Activated naive CD4-positive, alpha-beta T cell treated with anti-CD3 and anti-CD28 coated beads, Interleukin-2, amount 50 U/mL, for 72 hours (primary cell): Measurements from ENCODE around the gene APOBEC3C. TPM values are rescaled to one million over a fixed set of nuclear protein-coding genes. Genes with fewer than 3 reads are reported as not detected.

Experiments
- ATAC-seq, 2 donors: fragments of 150-1000 bp; cut with Tn5 transposase; 2 replicates each; pipeline ENCODE4 v1.10.0; 2021; ENCODE audit warnings: mild to moderate bottlenecking in 2 of 2, moderate library complexity in 2 of 2
- DNase-seq, 2 donors: peaks; one replicate each; pipeline ENCODE4 v3.0.0; 2021 to 2022; ENCODE audit warnings: low spot score in 2 of 2
- H3K27ac Mint-ChIP-seq, 2 donors: one replicate each; pipeline ENCODE4 v1.8.0; 2022; ENCODE audit warnings: mild to moderate bottlenecking in 2 of 2, mixed read lengths in 2 of 2
- H3K36me3 Mint-ChIP-seq, 2 donors: one replicate each; pipeline ENCODE4 v1.8.0; 2022; ENCODE audit warnings: mixed read lengths in 2 of 2
- H3K9me3 Mint-ChIP-seq, 2 donors: one replicate each; pipeline ENCODE4 v1.8.0; 2022; ENCODE audit warnings: mixed read lengths in 2 of 2
- total RNA-seq, 2 donors: library from RNA; stranded (reverse); gene quantifications; one replicate each; pipeline ENCODE4 v1.2.3, GENCODE V29; 2022

Gene APOBEC3C
- total RNA-seq, 2 donors from 2014 or later = 71.0 to 114 TPM

- Mint-ChIP-seq H3K27ac (no peak overlapping the region), H3K9me3 (no peaks in the 10 kb centered on the region), H3K36me3 (no peaks in the 10 kb centered on the region)
- ATAC-seq = no peak
- no peak for DNase-seq
Observed at GRCh38 chr22:39068033-39068785, 54.2 kb downstream of the APOBEC3C start.

Other genes with a start within 250 kb of the APOBEC3C start
- 1 to 10 TPM; 5.2 to 7.8 TPM for gene DNAL4, start 220.1 kb upstream of the APOBEC3C start, total RNA-seq
- gene NPTXR, start 170.2 kb upstream of the APOBEC3C start, total RNA-seq = 1 to 10 TPM in 1 of 2 donors, under 1 TPM in 1; 0.75 to 1.1 TPM
- 10 to 100 TPM; 46.9 to 92.6 TPM for gene CBX6, start 142.0 kb upstream of the APOBEC3C start, total RNA-seq
- gene APOBEC3A, start 56.6 kb upstream of the APOBEC3C start, total RNA-seq = not detected
- gene APOBEC3B, start 31.9 kb upstream of the APOBEC3C start, total RNA-seq = 1 to 10 TPM; 6.4 to 9.6 TPM
- gene APOBEC3D, start 6.9 kb downstream of the APOBEC3C start, total RNA-seq = 10 to 100 TPM; 16.0 to 27.2 TPM
- gene APOBEC3F, start 26.6 kb downstream of the APOBEC3C start, total RNA-seq = 10 to 100 TPM; 15.8 to 25.8 TPM
- gene APOBEC3G, start 63.0 kb downstream of the APOBEC3C start, total RNA-seq = 10 to 100 TPM; 29.1 to 48.3 TPM
- 10 to 100 TPM; 10.5 to 34.3 TPM for gene APOBEC3H, start 83.0 kb downstream of the APOBEC3C start, total RNA-seq
- 10 to 100 TPM; 25.0 to 43.8 TPM for gene CBX7, start 138.4 kb downstream of the APOBEC3C start, total RNA-seq
- gene PDGFB, start 230.7 kb downstream of the APOBEC3C start, total RNA-seq = 1 to 10 TPM in 1 of 2 donors, under 1 TPM in 1; 0.46 to 2.9 TPM